ENCODE data around the gene ZNF408. TPM values are rescaled to one million over a fixed set of nuclear protein-coding genes. Genes with fewer than 3 reads are reported as not detected.

Gene ZNF408
- total and polyA plus RNA-seq, 2 of the 13 experiments (the other 11 are each of a cell fraction or from before 2014, with no cell fraction given): 11.2 to 12.5 TPM

DNA sequence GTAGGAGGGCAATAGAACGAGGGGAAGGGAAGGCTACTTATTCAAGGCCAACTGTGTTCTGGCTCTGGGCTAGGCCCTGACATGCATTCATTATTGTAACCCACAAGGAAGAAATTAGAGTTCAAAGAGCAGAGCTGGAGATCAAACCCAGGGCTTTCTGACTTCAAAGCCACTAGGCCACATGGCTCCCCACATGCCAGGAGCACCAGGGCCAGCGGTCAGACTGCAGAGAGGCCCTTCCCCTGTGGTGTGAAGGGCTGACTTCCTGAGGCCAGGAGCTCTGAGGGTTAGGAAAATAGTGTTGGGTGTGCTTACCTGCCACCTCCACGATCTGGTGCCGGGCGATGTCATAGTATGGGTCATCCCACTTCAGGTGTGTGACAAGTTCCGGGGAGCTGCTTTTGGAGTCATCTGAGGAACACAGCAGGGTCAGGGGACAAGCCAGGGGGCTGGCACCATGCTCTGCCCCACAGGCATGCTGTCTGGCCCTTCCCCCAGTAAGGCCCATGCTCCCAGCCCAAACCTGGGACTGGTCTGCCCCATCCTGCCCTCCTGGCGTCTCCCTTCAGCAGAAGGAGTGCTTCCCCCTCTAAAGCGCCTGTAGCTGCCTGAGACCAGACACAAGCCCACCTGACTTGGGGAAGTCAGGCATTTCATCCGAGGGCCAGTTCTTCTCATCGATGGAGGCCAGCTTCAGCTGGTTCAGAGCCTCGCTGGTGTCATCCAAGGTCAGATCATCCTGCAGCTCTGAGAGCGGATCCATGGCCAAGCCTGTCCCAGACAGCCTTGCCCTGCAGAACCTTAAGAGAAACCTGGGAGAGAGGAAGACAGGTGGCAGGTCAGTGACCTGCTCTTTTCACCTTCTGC, 5.3 kb upstream of the ZNF408 start (continued):
- no peak for TF ChIP-seq ATF6 (CRISPR knock-in tag; conservative IDR thresholded peaks at IDR 0.05)
- TF ChIP-seq HDAC1 (CRISPR knock-in tag; IDR thresholded peaks at IDR 0.05): peak; percentile 36; the same call in 1 of the 2 replicates
- TF ChIP-seq, protein P1, sequence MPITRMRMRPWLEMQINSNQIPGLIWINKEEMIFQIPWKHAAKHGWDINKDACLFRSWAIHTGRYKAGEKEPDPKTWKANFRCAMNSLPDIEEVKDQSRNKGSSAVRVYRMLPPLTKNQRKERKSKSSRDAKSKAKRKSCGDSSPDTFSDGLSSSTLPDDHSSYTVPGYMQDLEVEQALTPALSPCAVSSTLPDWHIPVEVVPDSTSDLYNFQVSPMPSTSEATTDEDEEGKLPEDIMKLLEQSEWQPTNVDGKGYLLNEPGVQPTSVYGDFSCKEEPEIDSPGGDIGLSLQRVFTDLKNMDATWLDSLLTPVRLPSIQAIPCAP (CRISPR knock-in tag; IDR thresholded peaks at IDR 0.05; ENCODE audit: low read depth): no peak
- TF ChIP-seq ZNF432 (CRISPR knock-in tag; IDR thresholded peaks at IDR 0.05; ENCODE audit: borderline replicate concordance): no peak
- TF ChIP-seq ZNF629 (CRISPR knock-in tag; conservative IDR thresholded peaks at IDR 0.05): peak; percentile 38; the same call in 1 of the 2 replicates
- peak; percentile 75; the same call in 1 of the 2 replicates for TF ChIP-seq ZNF225 (CRISPR knock-in tag; IDR thresholded peaks at IDR 0.05)
- peak; percentile 45; the same call in 1 of the 2 replicates for TF ChIP-seq ZBTB7A (CRISPR knock-in tag; IDR thresholded peaks at IDR 0.05)
- peak; percentile 68; the same call in 1 of the 2 replicates for TF ChIP-seq ZNF547 (CRISPR knock-in tag; IDR thresholded peaks at IDR 0.05)
- no peak for TF ChIP-seq SMYD3 (CRISPR knock-in tag; IDR thresholded peaks at IDR 0.05)
- TF ChIP-seq, protein P2, sequence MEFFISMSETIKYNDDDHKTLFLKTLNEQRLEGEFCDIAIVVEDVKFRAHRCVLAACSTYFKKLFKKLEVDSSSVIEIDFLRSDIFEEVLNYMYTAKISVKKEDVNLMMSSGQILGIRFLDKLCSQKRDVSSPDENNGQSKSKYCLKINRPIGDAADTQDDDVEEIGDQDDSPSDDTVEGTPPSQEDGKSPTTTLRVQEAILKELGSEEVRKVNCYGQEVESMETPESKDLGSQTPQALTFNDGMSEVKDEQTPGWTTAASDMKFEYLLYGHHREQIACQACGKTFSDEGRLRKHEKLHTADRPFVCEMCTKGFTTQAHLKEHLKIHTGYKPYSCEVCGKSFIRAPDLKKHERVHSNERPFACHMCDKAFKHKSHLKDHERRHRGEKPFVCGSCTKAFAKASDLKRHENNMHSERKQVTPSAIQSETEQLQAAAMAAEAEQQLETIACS (CRISPR knock-in tag; IDR thresholded peaks at IDR 0.05): no peak
- peak; percentile 86 for TF ChIP-seq ZFY (CRISPR knock-in tag; IDR thresholded peaks at IDR 0.05)
- peak; percentile 39; the same call in 1 of the 2 replicates for TF ChIP-seq ZBTB21 (CRISPR knock-in tag; IDR thresholded peaks at IDR 0.05)
- TF ChIP-seq RFXAP (CRISPR knock-in tag; IDR thresholded peaks at IDR 0.05; ENCODE audit: borderline replicate concordance): no peak
- TF ChIP-seq, protein P3, sequence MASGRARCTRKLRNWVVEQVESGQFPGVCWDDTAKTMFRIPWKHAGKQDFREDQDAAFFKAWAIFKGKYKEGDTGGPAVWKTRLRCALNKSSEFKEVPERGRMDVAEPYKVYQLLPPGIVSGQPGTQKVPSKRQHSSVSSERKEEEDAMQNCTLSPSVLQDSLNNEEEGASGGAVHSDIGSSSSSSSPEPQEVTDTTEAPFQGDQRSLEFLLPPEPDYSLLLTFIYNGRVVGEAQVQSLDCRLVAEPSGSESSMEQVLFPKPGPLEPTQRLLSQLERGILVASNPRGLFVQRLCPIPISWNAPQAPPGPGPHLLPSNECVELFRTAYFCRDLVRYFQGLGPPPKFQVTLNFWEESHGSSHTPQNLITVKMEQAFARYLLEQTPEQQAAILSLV (CRISPR knock-in tag; IDR thresholded peaks at IDR 0.05; ENCODE audit: borderline replicate concordance): peak; percentile 38; the same call in 1 of the 2 replicates
- TF ChIP-seq, protein P4, sequence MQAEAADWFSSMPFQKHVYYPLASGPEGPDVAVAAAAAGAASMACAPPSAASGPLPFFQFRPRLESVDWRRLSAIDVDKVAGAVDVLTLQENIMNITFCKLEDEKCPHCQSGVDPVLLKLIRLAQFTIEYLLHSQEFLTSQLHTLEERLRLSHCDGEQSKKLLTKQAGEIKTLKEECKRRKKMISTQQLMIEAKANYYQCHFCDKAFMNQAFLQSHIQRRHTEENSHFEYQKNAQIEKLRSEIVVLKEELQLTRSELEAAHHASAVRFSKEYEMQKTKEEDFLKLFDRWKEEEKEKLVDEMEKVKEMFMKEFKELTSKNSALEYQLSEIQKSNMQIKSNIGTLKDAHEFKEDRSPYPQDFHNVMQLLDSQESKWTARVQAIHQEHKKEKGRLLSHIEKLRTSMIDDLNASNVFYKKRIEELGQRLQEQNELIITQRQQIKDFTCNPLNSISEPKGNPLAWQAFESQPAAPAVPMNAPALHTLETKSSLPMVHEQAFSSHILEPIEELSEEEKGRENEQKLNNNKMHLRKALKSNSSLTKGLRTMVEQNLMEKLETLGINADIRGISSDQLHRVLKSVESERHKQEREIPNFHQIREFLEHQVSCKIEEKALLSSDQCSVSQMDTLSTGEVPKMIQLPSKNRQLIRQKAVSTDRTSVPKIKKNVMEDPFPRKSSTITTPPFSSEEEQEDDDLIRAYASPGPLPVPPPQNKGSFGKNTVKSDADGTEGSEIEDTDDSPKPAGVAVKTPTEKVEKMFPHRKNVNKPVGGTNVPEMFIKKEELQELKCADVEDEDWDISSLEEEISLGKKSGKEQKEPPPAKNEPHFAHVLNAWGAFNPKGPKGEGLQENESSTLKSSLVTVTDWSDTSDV (CRISPR knock-in tag; IDR thresholded peaks at IDR 0.05): 0 out of 2 replicates have a peak, but pooled peaks have one; percentile 58
- peak; percentile 34; the same call in 1 of the 2 replicates for TF ChIP-seq TEAD2 (CRISPR knock-in tag; IDR thresholded peaks at IDR 0.05)
- no peak for TF ChIP-seq SNAPC2 (CRISPR knock-in tag; IDR thresholded peaks at IDR 0.05)
- TF ChIP-seq BORCS8-MEF2B (CRISPR knock-in tag; IDR thresholded peaks at IDR 0.05): no peak
- peak; percentile 63; the same call in 1 of the 2 replicates for TF ChIP-seq ZNF441 (CRISPR knock-in tag; IDR thresholded peaks at IDR 0.05; ENCODE audit: borderline replicate concordance)
- TF ChIP-seq TGIF2 (CRISPR knock-in tag; IDR thresholded peaks at IDR 0.05): peak; percentile 84
- TF ChIP-seq ZNF674 (CRISPR knock-in tag; IDR thresholded peaks at IDR 0.05; ENCODE audit: low read depth): no peak
